ENCODE data around the gene DUSP9.

DNA sequence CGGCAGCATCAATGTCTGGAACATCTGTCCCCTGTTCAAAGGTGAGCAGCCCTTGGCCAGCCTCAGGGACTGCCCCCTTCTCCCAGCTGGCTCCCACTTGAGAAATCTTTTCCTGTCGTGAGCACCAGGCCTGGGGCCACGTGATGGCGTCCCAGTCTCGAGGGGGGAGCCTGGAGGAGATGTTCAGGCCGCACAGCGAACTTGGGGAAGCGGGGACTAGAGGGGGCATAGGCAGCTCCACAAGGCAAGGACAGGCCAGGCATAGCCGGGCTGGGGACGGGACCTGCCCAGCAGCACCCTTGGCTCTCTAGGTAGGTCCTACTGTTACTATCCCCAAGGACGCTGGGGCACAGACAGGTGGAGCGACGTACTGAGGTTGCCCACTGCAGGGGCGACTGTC, 43.5 kb downstream of the DUSP9 start:
- TF ChIP-seq CTCF (IDR thresholded peaks at IDR 0.05; ENCODE audit: borderline replicate concordance, extremely low read depth, low read length, poor library complexity, severe bottlenecking) (no peak), EZH2 (IDR thresholded peaks at IDR 0.05; ENCODE audit: borderline replicate concordance, low read depth, low read length, severe bottlenecking) (no peak)

Measured in DND-41 (cell line).